K562 (cell line): ENCODE measurements around the gene MNDA.

Experiments
- BRF2 ChIP-seq: IDR thresholded peaks from 3 replicates; pipeline ENCODE4 v1.6.1; 2011; ENCODE audit warnings: borderline replicate concordance, mild to moderate bottlenecking; ENCODE audit not compliant: insufficient read length, insufficient read depth
- ETS2 ChIP-seq: IDR thresholded peaks from 2 replicates; pipeline ENCODE4 v1.6.1; 2016; ENCODE audit warnings: borderline replicate concordance, missing genetic modification characterization, mild to moderate bottlenecking, moderate library complexity, missing compliant biosample characterization; ENCODE audit not compliant: poor library complexity, severe bottlenecking
- SP2 ChIP-seq: IDR thresholded peaks from 2 replicates; pipeline ENCODE4 v1.6.1; 2011; ENCODE audit warnings: mild to moderate bottlenecking, low read depth, low read length, moderate library complexity; ENCODE audit not compliant: poor library complexity, severe bottlenecking; ENCODE audit errors: extremely low read depth
- SPI1 ChIP-seq: IDR thresholded peaks from 2 replicates; pipeline ENCODE4 v1.6.1; 2011; ENCODE audit warnings: low read depth, low read length, control low read depth, borderline replicate concordance
- TF ChIP-seq, protein P1 (sequence below): sonication (generic); formaldehyde crosslinking; IDR thresholded peaks from 2 replicates; pipeline ENCODE4 v1.8.0; 2022; ENCODE audit warnings: mild to moderate bottlenecking, low read depth, missing genetic modification reagents

- TF ChIP-seq SP2 (no peak), BRF2 (no peak), ETS2 (no peak), SPI1 (no peak)
- TF ChIP-seq, protein P1, sequence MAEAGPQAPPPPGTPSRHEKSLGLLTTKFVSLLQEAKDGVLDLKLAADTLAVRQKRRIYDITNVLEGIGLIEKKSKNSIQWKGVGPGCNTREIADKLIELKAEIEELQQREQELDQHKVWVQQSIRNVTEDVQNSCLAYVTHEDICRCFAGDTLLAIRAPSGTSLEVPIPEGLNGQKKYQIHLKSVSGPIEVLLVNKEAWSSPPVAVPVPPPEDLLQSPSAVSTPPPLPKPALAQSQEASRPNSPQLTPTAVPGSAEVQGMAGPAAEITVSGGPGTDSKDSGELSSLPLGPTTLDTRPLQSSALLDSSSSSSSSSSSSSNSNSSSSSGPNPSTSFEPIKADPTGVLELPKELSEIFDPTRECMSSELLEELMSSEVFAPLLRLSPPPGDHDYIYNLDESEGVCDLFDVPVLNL (CRISPR knock-in tag) = no peak
Observed at GRCh38 chr1:158809256-158809655, 21.9 kb upstream of the MNDA start.
